ENCODE data around the gene PTPRG. TPM values are rescaled to one million over a fixed set of nuclear protein-coding genes. Genes with fewer than 3 reads are reported as not detected.

Gene PTPRG
- total RNA-seq, 1 experiment from 2014 or later = 69.3 TPM

DNA sequence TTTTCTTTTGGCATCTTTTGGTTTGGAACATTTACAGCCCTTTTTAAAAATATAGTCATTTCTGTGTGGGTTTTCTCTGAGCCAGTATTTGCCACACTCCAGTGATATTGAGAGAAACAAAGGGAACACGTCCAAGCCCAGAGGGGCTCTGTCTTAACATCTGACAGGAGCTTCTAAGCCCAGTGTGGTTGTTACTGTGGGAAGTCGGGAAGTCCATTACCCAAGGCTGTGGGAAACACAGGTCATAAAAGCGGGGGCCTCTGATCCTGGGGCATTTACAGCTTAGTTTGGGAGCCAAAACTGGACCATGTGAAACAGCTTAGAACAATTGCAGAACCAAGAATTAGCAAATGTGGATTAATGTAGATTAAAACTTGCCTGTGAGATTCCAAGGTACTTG is 123.0 kb downstream of the PTPRG start:
- Mint-ChIP-seq H3K27ac (no peak overlapping the region), H3K9me3 (no peaks in the 10 kb centered on the region), H3K4me3 (peak overlapping the region in 1 of 2 experiments; percentile 9; a peak in 1 of 5 replicates), H3K27me3 (ENCODE audit: low read depth) (peaks cover 24% of the 10 kb centered on the region), H3K4me1 (peaks cover 87 to 91% of the 10 kb centered on the region in 2 experiments), H3K36me3 (ENCODE audit: insufficient read depth in 1 of 3, low read depth in 3 of 3) (no peaks in the 10 kb centered on the region)
- Histone ChIP-seq H2BK20ac (ENCODE audit: low read depth, low read length, poor library complexity, severe bottlenecking) (no peak overlapping the region), H3K56ac (ENCODE audit: insufficient read length, low read depth, low read length) (no peak overlapping the region), H3K18ac (ENCODE audit: insufficient read length, low read depth, low read length) (no peak overlapping the region), H2BK15ac (ENCODE audit: low read depth, low read length) (no peak overlapping the region), H2AK5ac (ENCODE audit: insufficient read length, low read length) (no peak overlapping the region), H3K4ac (ENCODE audit: low read depth, low read length) (no peak overlapping the region), H3K14ac (ENCODE audit: insufficient read depth, low read length) (no peak overlapping the region), H2BK12ac (ENCODE audit: insufficient read length, low read depth, low read length) (no peak overlapping the region), H3K9me3 (ENCODE audit: control insufficient read depth, low read depth, low read length) (no peaks in the 10 kb centered on the region), H3K9ac (ENCODE audit: extremely low read depth, insufficient read length, low read length) (no peak overlapping the region), H2AFZ (ENCODE audit: low read length) (no peak overlapping the region), H3K27ac (ENCODE audit: insufficient read length, low read depth, low read length) (no peak overlapping the region), H3K79me1 (ENCODE audit: insufficient read depth, low read depth, low read length, poor library complexity, severe bottlenecking) (peaks cover 5% of the 10 kb centered on the region), H3K4me2 (ENCODE audit: insufficient read depth, insufficient read length, low read length) (no peak overlapping the region), H3K4me1 (ENCODE audit: insufficient read depth, low read length) (peaks cover 47% of the 10 kb centered on the region), H3K79me2 (ENCODE audit: insufficient read depth, low read length) (peaks cover 39% of the 10 kb centered on the region; the same call in 1 of the 2 replicates), H4K91ac (ENCODE audit: insufficient read length, low read depth, low read length) (no peak overlapping the region), H4K20me1 (ENCODE audit: control insufficient read depth, insufficient read depth, insufficient read length) (peaks cover 2% of the 10 kb centered on the region), H3T11ph (ENCODE audit: low read length) (no peak overlapping the region), H3K23me2 (ENCODE audit: insufficient read length, low read depth, low read length, poor library complexity, severe bottlenecking) (no peaks in the 10 kb centered on the region), H3K27me3 (ENCODE audit: insufficient read depth, low read length) (no peaks in the 10 kb centered on the region), H2BK5ac (ENCODE audit: insufficient read length, low read length) (no peak overlapping the region), H4K8ac (replicated peaks; ENCODE audit: insufficient read length, low read depth, low read length) (no peak overlapping the region), H3K23ac (ENCODE audit: insufficient read length, low read depth, low read length) (no peak overlapping the region), H2BK120ac (ENCODE audit: low read depth, low read length, poor library complexity, severe bottlenecking) (no peak overlapping the region), H4K5ac (ENCODE audit: insufficient read length, low read depth, low read length) (no peak overlapping the region)
- WGBS (ENCODE audit: extremely low coverage, insufficient read length, low lambda C conversion rate) = no CpG with 5 or more reads among the region's 3 CpGs
- no peak for DNase-seq
- TF ChIP-seq, protein P1, sequence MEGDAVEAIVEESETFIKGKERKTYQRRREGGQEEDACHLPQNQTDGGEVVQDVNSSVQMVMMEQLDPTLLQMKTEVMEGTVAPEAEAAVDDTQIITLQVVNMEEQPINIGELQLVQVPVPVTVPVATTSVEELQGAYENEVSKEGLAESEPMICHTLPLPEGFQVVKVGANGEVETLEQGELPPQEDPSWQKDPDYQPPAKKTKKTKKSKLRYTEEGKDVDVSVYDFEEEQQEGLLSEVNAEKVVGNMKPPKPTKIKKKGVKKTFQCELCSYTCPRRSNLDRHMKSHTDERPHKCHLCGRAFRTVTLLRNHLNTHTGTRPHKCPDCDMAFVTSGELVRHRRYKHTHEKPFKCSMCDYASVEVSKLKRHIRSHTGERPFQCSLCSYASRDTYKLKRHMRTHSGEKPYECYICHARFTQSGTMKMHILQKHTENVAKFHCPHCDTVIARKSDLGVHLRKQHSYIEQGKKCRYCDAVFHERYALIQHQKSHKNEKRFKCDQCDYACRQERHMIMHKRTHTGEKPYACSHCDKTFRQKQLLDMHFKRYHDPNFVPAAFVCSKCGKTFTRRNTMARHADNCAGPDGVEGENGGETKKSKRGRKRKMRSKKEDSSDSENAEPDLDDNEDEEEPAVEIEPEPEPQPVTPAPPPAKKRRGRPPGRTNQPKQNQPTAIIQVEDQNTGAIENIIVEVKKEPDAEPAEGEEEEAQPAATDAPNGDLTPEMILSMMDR (conservative IDR thresholded peaks at IDR 0.05) = no peak
